ENCODE measurements around the gene SLC9A4.
"Not testable (repeated sequence)": the region's sequence is repeated elsewhere in the genome, so short reads cannot be mapped to it uniquely, and the experiment has no call there.

Gene SLC9A4

GRCh38 chr2:102550151-102550550, 77.1 kb downstream of the SLC9A4 start:
- no peak for DNase-seq (ENCODE audit: low spot score)

DNA sequence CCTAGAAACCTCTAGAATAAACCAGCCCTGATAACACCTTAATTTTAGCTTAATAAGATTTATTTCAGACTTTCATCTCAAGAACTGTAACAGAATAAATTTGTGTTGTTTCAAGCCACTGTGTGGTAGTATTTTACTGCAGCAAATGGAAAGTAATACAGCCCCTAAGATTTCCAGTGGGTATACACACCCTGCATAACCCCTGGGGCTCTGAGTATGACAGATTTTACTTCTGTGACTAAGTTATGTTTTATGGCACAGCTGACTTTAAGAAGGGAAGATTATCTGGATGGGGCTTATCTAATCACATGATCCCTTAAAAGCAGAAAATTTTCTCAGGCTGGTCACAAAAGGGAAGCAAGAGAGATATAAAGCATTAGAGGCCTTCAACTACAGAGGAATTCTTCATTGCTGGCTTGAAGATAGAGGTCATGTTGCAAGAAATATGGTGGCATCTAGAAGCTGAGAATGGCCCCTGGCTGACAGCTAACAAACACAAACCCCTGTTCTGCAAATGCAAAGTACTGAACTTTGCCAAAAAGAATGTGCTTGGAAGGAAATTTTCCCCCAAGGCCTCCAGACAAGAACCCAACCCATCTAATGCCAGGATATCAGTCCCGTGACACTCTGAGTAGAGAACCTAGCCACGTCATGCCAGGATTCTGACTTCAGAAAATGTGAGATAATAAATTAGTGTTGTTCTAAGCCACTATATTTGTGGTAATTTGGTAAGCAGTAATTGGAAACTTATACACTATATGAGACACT, 78.5 kb downstream of the SLC9A4 start:
- no peak for DNase-seq (ENCODE audit: low spot score)

DNA sequence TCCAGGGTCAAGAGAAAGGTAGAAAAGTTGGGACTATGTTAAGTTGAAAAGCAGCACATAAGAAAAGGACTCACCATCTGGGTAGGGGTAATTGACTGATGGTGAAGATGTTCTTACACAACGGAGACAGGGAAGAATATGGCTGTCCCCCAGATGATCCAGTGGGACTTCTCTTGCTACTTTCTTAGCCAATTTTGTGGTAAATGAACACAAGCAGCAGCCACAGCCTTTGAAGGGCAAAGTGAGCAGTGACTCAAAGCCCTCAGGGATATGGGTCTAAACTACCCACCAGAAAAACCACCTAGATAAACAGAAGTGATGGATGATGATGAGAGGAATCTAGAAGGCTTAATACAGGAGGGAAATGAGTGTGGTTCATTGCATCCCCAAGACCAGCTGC, 80.6 kb downstream of the SLC9A4 start:
- DNase-seq (ENCODE audit: low spot score), result no peak

DNA sequence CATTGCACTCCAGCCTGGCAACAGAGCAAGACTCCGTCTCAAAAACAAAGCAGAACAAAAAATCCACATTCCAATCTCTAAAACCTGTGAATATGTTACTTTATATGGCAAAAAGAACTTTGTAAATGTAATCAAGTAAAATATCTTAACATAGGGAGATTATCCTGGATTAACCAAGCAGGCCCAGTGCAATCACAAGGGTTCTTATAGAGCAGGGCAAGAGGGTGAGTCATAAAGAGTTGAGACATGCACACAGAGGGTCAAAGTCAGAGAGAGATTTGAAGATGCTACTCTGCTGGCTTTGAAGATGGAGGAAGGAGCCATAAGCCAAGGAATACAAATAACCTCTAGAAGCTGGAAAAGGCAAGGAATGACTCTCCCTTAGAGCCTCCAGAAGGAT, 85.4 kb downstream of the SLC9A4 start:
- DNase-seq (ENCODE audit: low spot score), result no peak

- not testable (repeated sequence) for DNase-seq (ENCODE audit: low spot score)
Observed at GRCh38 chr2:102562542-102562941, 89.5 kb downstream of the SLC9A4 start.

DNA sequence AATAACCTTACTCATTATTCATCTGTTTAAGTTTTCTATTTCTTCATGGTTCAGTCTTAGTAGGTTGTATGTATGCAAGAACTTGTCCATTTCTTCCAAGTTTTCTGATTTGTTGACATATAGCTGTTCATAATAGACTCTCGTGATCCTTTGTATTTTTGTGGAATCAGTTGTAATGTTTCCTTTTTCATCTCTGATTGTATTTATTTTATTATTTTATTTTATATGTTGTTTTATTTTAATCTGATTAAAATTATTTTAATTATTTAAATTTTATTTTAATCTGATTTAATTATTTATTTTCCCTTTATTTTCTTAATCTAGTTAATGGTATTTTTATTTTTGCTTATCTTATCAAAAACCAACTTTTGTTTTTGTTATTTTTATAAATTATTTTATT, 102.9 kb downstream of the SLC9A4 start:
- no peak for DNase-seq (ENCODE audit: low spot score)

DNA sequence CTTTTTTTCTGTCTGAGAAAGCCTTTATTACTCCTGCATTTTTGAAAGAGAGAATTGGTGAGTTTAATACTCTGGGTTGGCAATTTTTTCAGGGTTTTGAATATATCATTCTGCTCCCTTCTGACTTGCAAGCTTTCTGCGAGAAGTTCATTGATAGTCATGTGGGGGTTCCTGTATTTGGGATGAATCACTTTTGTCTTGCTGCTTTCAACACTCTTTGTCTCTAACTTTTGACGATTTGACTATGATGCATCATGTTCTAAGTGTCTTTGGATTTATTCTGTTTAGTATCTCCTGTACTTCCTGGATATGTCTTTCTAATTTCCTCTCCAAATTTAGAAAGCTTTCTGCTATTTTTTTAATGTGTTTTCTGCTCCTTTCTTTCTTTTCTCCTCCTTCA, 105.3 kb downstream of the SLC9A4 start:
- DNase-seq (ENCODE audit: low spot score), result no peak

GRCh38 chr2:102581911-102582310, 108.9 kb downstream of the SLC9A4 start:
- DNase-seq (ENCODE audit: low spot score), result no peak

- DNase-seq (ENCODE audit: low spot score), result no peak
Observed at GRCh38 chr2:102582845-102583244, 109.8 kb downstream of the SLC9A4 start.
